HepG2 (cell line): Measurements from ENCODE around the gene ATRN. TPM values are rescaled to one million over a fixed set of nuclear protein-coding genes. Genes with fewer than 3 reads are reported as not detected.
A peak's percentile ranks its signal among the peaks of the same experiment; 100 is the strongest.

Experiments used
- ATAC-seq: fragments of 200-7000 bp; cut with Tn5 transposase; 3 replicates; pipeline ENCODE4 v1.9.1; 2020; ENCODE audit warnings: mild to moderate bottlenecking, moderate library complexity
- BruUV-seq: library from RNA; stranded (reverse); fragments of 400-500 nt; replicated peaks from 2 replicates; lab custom pipeline; 2021; lab: Mats Ljungman, UMichigan
- CTCF ChIA-PET: fragments of 300-600 bp; formaldehyde crosslinking; extraction: SDS; loops from one replicate; lab custom pipeline; 2021; ENCODE audit warnings: low total read pairs, inconsistent platforms, low intra/inter-chr PET ratio; lab: Yijun Ruan, JAX
- POLR2A ChIA-PET: fragments of 350-600 bp; sonication (Branson Sonifier 250); formaldehyde crosslinking; loops from one replicate; lab custom pipeline; 2020; ENCODE audit warnings: antibody characterized with exemption, inconsistent platforms; lab: Yijun Ruan, JAX
- DNase-seq: peaks from one replicate; pipeline ENCODE4 v3.0.0-alpha.2; 2015; ENCODE audit warnings: low spot score
- FAIRE-seq: peaks from 3 replicates; lab custom pipeline; 2011; peaks lifted over from hg19 to GRCh38; lab: Jason Lieb, UNC
- H2AFZ ChIP-seq: one replicate; pipeline ENCODE4 v1.6.1; 2011; ENCODE audit warnings: low read length, inconsistent platforms
- H3K27ac ChIP-seq: fragments of 300-600 bp; 3 replicates; pipeline ENCODE4 v1.8.0; 2011; ENCODE audit warnings: mixed run types, mild to moderate bottlenecking, mixed read lengths, low read length, inconsistent platforms; ENCODE audit not compliant: insufficient read depth; ENCODE audit errors: extremely low read length
- H3K27me3 ChIP-seq, 2 experiments: fragments of 200-600 bp in 1 of 2; 2 replicates in 1 of 2; 3 replicates in 1 of 2; pipeline versions ENCODE4 v1.6.0 to v1.8.0; 2011; ENCODE audit warnings: low read length in 2 of 2, mild to moderate bottlenecking in 2 of 2, moderate library complexity in 2 of 2, inconsistent platforms in 1 of 2; ENCODE audit not compliant: insufficient read depth in 2 of 2, control insufficient read depth in 1 of 2
- H3K36me3 ChIP-seq, 2 experiments: fragments of 200-600 bp in 1 of 2; replicated peaks in 1 of 2; 2 replicates in 1 of 2; 3 replicates in 1 of 2; pipeline versions ENCODE4 v1.5.1 to v1.8.0; 2011; ENCODE audit warnings: low read length in 2 of 2, inconsistent platforms in 1 of 2; ENCODE audit not compliant: insufficient read depth in 2 of 2, control insufficient read depth in 1 of 2
- H3K4me1 ChIP-seq: 2 replicates; pipeline ENCODE4 v1.5.1; 2012; ENCODE audit warnings: low read length, inconsistent platforms; ENCODE audit not compliant: insufficient read depth
- H3K4me2 ChIP-seq: 2 replicates; pipeline ENCODE4 v1.6.0; 2011; ENCODE audit warnings: low read depth, low read length, inconsistent platforms
- H3K4me3 ChIP-seq, 3 experiments: fragments of 200-600 bp in 1 of 3; sonication (generic), shearing (Covaris generic) in 1 of 3; replicated peaks in 1 of 3; 2 replicates each; pipeline ENCODE4 v1.5.1; 2011 to 2016; ENCODE audit warnings: low read length in 3 of 3, inconsistent platforms in 2 of 3, low read depth in 2 of 3, mild to moderate bottlenecking in 2 of 3, control low read depth in 1 of 3, mixed read lengths in 1 of 3; ENCODE audit not compliant: insufficient read depth in 1 of 3
- H3K79me2 ChIP-seq: one replicate; pipeline ENCODE4 v1.6.1; 2011; ENCODE audit warnings: low read length, inconsistent platforms; ENCODE audit not compliant: insufficient read depth
- H3K9ac ChIP-seq: 2 replicates; pipeline ENCODE4 v1.6.0; 2011; ENCODE audit warnings: mild to moderate bottlenecking, low read depth, low read length, inconsistent platforms; ENCODE audit not compliant: insufficient read depth
- H3K9me3 ChIP-seq: 2 replicates; pipeline ENCODE4 v1.5.1; 2012; ENCODE audit warnings: mild to moderate bottlenecking, low read length
- H4K20me1 ChIP-seq: 2 replicates; pipeline ENCODE4 v1.6.0; 2011; ENCODE audit warnings: inconsistent platforms, mild to moderate bottlenecking, low read length, moderate library complexity; ENCODE audit not compliant: insufficient read depth
- AHR ChIP-seq: IDR thresholded peaks from 2 replicates; pipeline ENCODE4 v1.6.1; 2018; ENCODE audit warnings: missing genetic modification reagents, missing compliant biosample characterization
- FLYWCH1 ChIP-seq: sonication (generic); formaldehyde crosslinking; IDR thresholded peaks from 2 replicates; pipeline ENCODE4 v1.8.1; 2023; ENCODE audit warnings: mild to moderate bottlenecking, missing genetic modification reagents
- ISL2 ChIP-seq: sonication (generic); formaldehyde crosslinking; IDR thresholded peaks from 2 replicates; pipeline ENCODE4 v1.5.0; 2020; ENCODE audit warnings: missing genetic modification reagents
- MIER3 ChIP-seq: IDR thresholded peaks from 2 replicates; pipeline ENCODE4 v1.6.1; 2016; ENCODE audit warnings: missing compliant biosample characterization, borderline replicate concordance
- ONECUT2 ChIP-seq: sonication (generic); formaldehyde crosslinking; IDR thresholded peaks from 2 replicates; pipeline ENCODE4 v1.4.0; 2020; ENCODE audit warnings: missing genetic modification reagents
- STAG1 ChIP-seq: sonication (generic); formaldehyde crosslinking; IDR thresholded peaks from 2 replicates; pipeline ENCODE4 v1.4.0; 2020; ENCODE audit warnings: missing genetic modification reagents
- SYNCRIP ChIP-seq: fragments of 200-400 bp; formaldehyde crosslinking; IDR thresholded peaks from 2 replicates; pipeline ENCODE4 v1.6.1; 2018; ENCODE audit warnings: mild to moderate bottlenecking, low read depth, low read length; ENCODE audit not compliant: insufficient read depth
- ZBTB46 ChIP-seq: sonication (generic); formaldehyde crosslinking; IDR thresholded peaks from 2 replicates; pipeline ENCODE4 v1.4.0; 2020; ENCODE audit warnings: mild to moderate bottlenecking, missing genetic modification reagents, borderline replicate concordance
- ZFP37 ChIP-seq: sonication (generic); formaldehyde crosslinking; IDR thresholded peaks from 2 replicates; pipeline ENCODE4 v1.4.0; 2020; ENCODE audit warnings: missing genetic modification reagents, borderline replicate concordance
- ZNF234 ChIP-seq: sonication (generic); formaldehyde crosslinking; conservative IDR thresholded peaks from 2 replicates; pipeline ENCODE4 v1.5.1; 2020; ENCODE audit warnings: mild to moderate bottlenecking, missing genetic modification reagents
- ZNF264 ChIP-seq: sonication (generic); formaldehyde crosslinking; IDR thresholded peaks from 2 replicates; pipeline ENCODE4 v1.4.0; 2020; ENCODE audit warnings: missing genetic modification reagents
- WGBS: methylation state at CpG from one replicate; pipeline ENCODE4 v1.1.6; 2017; ENCODE audit warnings: low lambda C conversion rate; 5-methylcytosine and 5-hydroxymethylcytosine counted together
- in situ Hi-C: cut with HindIII; loops from 2 replicates; pipeline ENCODE4 v1.10.0; 2017; ENCODE audit warnings: low pct_unique_long_range_greater_than_20kb; ENCODE audit not compliant: extremely low pct_ligation_motif_present
- intact Hi-C: fragments of 100-400 bp; cut with micrococcal nuclease; formaldehyde crosslinking; loops from one replicate; pipeline ENCODE4 v1.10.0; 2022; ENCODE audit not compliant: unreplicated experiment
- polyA plus RNA-seq, 8 experiments: library from polyadenylated mRNA; depleted of rRNA in 3 of 8; stranded (reverse) in 7 of 8; unstranded in 1 of 8; fragments of >200 nt; fragmentation: Illumina TruSeq in 4 of 8; extraction: Trizol in 4 of 8; gene quantifications; 2 replicates each; pipeline versions ENCODE4 v1.2.1 to v1.2.3, GENCODE V29; 2011 to 2016; ENCODE audit warnings: low read depth in 4 of 8, missing spikeins in 1 of 8, mixed read lengths in 1 of 8; ENCODE audit not compliant: insufficient read depth in 1 of 8
- total RNA-seq, 5 experiments: library from RNA; depleted of rRNA; stranded (reverse); fragments of >200 nt; fragmentation: Illumina TruSeq; extraction: Trizol; gene quantifications; 2 replicates each; pipeline ENCODE4 v1.2.3, GENCODE V29; 2016; ENCODE audit warnings: low read depth in 1 of 5
- TF ChIP-seq, protein P1 (sequence below): sonication (generic); formaldehyde crosslinking; IDR thresholded peaks from 2 replicates; pipeline ENCODE4 v1.8.1; 2023; ENCODE audit warnings: missing genetic modification reagents, mild to moderate bottlenecking, borderline replicate concordance
- TF ChIP-seq, protein P2 (sequence below): fragments of 450-650 bp; IDR thresholded peaks from 2 replicates; pipeline ENCODE4 v1.6.1; 2016
- TF ChIP-seq, protein P3 (sequence below): IDR thresholded peaks from 2 replicates; pipeline ENCODE4 v1.6.1; 2012; ENCODE audit warnings: low read length, improper control_type of control experiment
- TF ChIP-seq, protein P4 (sequence below): IDR thresholded peaks from 2 replicates; pipeline ENCODE4 v1.6.1; 2016; ENCODE audit warnings: missing biosample characterization, missing genetic modification reagents, low read depth
- TF ChIP-seq, protein P5 (sequence below): IDR thresholded peaks from 2 replicates; pipeline ENCODE4 v1.6.1; 2016; ENCODE audit warnings: low read depth

The ATRN gene
- total and polyA plus RNA-seq, 2 of the 13 experiments (the other 11 are each of a cell fraction or from before 2014, with no cell fraction given) = 44.2 to 81.1 TPM

GRCh38 chr20:3616250-3616649 lies 145.4 kb downstream of the ATRN start:
- BruUV-seq = no TSS peak
- Histone ChIP-seq H3K9ac (no peak overlapping the region), H3K36me3 (peaks cover 9 to 16% of the 10 kb centered on the region in 2 experiments; a peak in 4 of 5 replicates), H4K20me1 (no peaks in the 10 kb centered on the region), H3K4me3 (no peak overlapping the region), H3K4me1 (no peaks in the 10 kb centered on the region), H3K27ac (no peak overlapping the region), H3K9me3 (no peaks in the 10 kb centered on the region), H3K4me2 (no peak overlapping the region), H3K27me3 (no peaks in the 10 kb centered on the region), H2AFZ (no peak overlapping the region), H3K79me2 (no peaks in the 10 kb centered on the region)
- no peak for FAIRE-seq
- WGBS = 84% methylated on average over 4 of the region's 4 CpGs
- ATAC-seq = peak; percentile 25; the same call in 2 of the 3 replicates
- CTCF ChIA-PET = no interaction called here
- in situ Hi-C loops = no loop called here
- POLR2A ChIA-PET = no interaction called here
- DNase-seq = no peak
- intact Hi-C loops = no loop called here
- TF ChIP-seq FLYWCH1 (no peak), MIER3 (CRISPR knock-in tag) (no peak), ZNF234 (CRISPR knock-in tag) (no peak), AHR (CRISPR knock-in tag) (no peak), ONECUT2 (no peak), ISL2 (CRISPR knock-in tag) (no peak), STAG1 (CRISPR knock-in tag) (no peak), ZNF264 (CRISPR knock-in tag) (no peak), SYNCRIP (no peak), ZFP37 (CRISPR knock-in tag) (no peak), ZBTB46 (no peak)
- TF ChIP-seq, protein P1, sequence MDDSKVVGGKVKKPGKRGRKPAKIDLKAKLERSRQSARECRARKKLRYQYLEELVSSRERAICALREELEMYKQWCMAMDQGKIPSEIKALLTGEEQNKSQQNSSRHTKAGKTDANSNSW (CRISPR knock-in tag) = no peak
- TF ChIP-seq, protein P2, sequence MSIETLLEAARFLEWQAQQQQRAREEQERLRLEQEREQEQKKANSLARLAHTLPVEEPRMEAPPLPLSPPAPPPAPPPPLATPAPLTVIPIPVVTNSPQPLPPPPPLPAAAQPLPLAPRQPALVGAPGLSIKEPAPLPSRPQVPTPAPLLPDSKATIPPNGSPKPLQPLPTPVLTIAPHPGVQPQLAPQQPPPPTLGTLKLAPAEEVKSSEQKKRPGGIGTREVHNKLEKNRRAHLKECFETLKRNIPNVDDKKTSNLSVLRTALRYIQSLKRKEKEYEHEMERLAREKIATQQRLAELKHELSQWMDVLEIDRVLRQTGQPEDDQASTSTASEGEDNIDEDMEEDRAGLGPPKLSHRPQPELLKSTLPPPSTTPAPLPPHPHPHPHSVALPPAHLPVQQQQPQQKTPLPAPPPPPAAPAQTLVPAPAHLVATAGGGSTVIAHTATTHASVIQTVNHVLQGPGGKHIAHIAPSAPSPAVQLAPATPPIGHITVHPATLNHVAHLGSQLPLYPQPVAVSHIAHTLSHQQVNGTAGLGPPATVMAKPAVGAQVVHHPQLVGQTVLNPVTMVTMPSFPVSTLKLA = no peak
- TF ChIP-seq, protein P3, sequence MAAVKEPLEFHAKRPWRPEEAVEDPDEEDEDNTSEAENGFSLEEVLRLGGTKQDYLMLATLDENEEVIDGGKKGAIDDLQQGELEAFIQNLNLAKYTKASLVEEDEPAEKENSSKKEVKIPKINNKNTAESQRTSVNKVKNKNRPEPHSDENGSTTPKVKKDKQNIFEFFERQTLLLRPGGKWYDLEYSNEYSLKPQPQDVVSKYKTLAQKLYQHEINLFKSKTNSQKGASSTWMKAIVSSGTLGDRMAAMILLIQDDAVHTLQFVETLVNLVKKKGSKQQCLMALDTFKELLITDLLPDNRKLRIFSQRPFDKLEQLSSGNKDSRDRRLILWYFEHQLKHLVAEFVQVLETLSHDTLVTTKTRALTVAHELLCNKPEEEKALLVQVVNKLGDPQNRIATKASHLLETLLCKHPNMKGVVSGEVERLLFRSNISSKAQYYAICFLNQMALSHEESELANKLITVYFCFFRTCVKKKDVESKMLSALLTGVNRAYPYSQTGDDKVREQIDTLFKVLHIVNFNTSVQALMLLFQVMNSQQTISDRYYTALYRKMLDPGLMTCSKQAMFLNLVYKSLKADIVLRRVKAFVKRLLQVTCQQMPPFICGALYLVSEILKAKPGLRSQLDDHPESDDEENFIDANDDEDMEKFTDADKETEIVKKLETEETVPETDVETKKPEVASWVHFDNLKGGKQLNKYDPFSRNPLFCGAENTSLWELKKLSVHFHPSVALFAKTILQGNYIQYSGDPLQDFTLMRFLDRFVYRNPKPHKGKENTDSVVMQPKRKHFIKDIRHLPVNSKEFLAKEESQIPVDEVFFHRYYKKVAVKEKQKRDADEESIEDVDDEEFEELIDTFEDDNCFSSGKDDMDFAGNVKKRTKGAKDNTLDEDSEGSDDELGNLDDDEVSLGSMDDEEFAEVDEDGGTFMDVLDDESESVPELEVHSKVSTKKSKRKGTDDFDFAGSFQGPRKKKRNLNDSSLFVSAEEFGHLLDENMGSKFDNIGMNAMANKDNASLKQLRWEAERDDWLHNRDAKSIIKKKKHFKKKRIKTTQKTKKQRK = no peak
- TF ChIP-seq, protein P4, sequence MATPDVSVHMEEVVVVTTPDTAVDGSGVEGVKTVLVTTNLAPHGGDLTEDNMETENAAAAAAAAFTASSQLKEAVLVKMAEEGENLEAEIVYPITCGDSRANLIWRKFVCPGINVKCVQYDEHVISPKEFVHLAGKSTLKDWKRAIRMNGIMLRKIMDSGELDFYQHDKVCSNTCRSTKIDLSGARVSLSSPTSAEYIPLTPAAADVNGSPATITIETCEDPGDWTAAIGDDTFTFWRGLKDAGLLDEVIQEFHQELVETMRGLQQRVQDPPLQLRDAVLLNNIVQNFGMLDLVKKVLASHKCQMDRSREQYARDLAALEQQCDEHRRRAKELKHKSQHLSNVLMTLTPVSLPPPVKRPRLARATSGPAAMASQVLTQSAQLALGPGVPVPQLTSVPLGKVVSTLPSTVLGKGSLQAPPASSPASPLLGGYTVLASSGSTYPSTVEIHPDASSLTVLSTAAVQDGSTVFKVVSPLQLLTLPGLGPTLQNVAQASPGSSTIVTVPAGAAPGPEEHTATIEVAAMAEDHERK (CRISPR knock-in tag) = no peak
- TF ChIP-seq, protein P5, sequence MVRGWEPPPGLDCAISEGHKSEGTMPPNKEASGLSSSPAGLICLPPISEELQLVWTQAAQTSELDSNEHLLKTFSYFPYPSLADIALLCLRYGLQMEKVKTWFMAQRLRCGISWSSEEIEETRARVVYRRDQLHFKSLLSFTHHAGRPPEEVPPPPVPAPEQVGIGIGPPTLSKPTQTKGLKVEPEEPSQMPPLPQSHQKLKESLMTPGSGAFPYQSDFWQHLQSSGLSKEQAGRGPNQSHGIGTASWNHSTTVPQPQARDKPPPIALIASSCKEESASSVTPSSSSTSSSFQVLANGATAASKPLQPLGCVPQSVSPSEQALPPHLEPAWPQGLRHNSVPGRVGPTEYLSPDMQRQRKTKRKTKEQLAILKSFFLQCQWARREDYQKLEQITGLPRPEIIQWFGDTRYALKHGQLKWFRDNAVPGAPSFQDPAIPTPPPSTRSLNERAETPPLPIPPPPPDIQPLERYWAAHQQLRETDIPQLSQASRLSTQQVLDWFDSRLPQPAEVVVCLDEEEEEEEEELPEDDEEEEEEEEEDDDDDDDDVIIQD = no peak
